Right lobe of liver (tissue), 4 donors: Measurements from ENCODE around the gene XRCC6.

ENCODE experiments used
- CTCF ChIP-seq, 4 donors: fragments of 200-600 bp in 3 of 4; fragments of 450-650 bp in 1 of 4; IDR thresholded peaks; one replicate each; pipeline versions ENCODE4 v1.5.1 to v1.8.0; 2016 to 2022; ENCODE audit warnings: antibody characterized with exemption in 4 of 4, mild to moderate bottlenecking in 2 of 4
- POLR2A ChIP-seq: fragments of 450-650 bp; IDR thresholded peaks from one replicate; pipeline ENCODE4 v1.6.1; 2017; ENCODE audit warnings: antibody characterized with exemption, mild to moderate bottlenecking
- donor health status: DM: no; HTN: no; CAD: no.
- donor health status: DM: no; HTN: no; CAD: no.
- donor health status: DM: no; HTN: yes; CAD: no.

DNA sequence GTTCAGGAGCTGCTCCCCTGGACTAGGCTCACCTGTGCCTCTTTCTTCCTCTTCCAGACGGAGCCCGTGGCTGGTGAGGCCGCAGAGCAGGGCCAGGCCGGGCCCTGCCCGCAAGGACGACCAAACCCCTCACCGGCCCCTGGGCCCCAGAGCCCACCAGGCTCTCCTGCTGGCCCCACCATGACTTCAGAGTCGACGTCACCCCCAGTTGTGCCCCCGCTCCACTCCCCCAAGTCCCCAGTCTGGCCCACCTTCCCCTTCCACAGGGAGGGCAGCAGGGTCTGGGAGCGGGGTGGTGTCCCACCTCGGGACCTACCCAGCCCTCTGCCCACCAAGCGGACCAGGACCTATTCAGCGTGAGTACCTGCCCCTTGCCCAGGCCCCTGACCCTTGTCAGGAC is 49.3 kb upstream of the XRCC6 start:
- TF ChIP-seq CTCF (IDR thresholded peaks at IDR 0.05) (no peak), POLR2A (no peak)
